WTC11 (cell line): ENCODE results near the gene SAC3D1. TPM values are rescaled to one million over a fixed set of nuclear protein-coding genes. Genes with fewer than 3 reads are reported as not detected.
A peak's percentile ranks its signal among the peaks of the same experiment; 100 is the strongest.

Source experiments
- CREB1 ChIP-seq: sonication (generic); formaldehyde crosslinking; IDR thresholded peaks from 2 replicates; pipeline ENCODE4 v1.8.0; 2023; ENCODE audit warnings: mild to moderate bottlenecking, missing genetic modification reagents
- CREM ChIP-seq: sonication (generic); formaldehyde crosslinking; IDR thresholded peaks from 2 replicates; pipeline ENCODE4 v1.8.1; 2022; ENCODE audit warnings: mild to moderate bottlenecking, missing genetic modification reagents, moderate library complexity
- FOXP1 ChIP-seq: sonication (generic); formaldehyde crosslinking; IDR thresholded peaks from 2 replicates; pipeline ENCODE4 v1.8.0; 2022; ENCODE audit warnings: missing genetic modification reagents, mild to moderate bottlenecking, moderate library complexity, borderline replicate concordance
- GRHL2 ChIP-seq: fragments of 250-450 bp; sonication (Bioruptor Pico); IDR thresholded peaks from 2 replicates; pipeline ENCODE4 v1.8.0; 2022; ENCODE audit warnings: mild to moderate bottlenecking, moderate library complexity; ENCODE audit not compliant: insufficient replicate concordance, severe bottlenecking
- GTF2I ChIP-seq: fragments of 250-450 bp; sonication (Bioruptor Pico); conservative IDR thresholded peaks from 2 replicates; pipeline ENCODE4 v1.4.0; 2021; ENCODE audit warnings: mild to moderate bottlenecking
- JAZF1 ChIP-seq: fragments of 250-450 bp; sonication (Bioruptor Pico); IDR thresholded peaks from 2 replicates; pipeline ENCODE4 v1.9.0; 2021; ENCODE audit warnings: moderate library complexity, mild to moderate bottlenecking, inconsistent platforms
- NFATC4 ChIP-seq: fragments of 250-450 bp; sonication (Bioruptor Pico); IDR thresholded peaks from 2 replicates; pipeline ENCODE4 v1.9.0; 2021; ENCODE audit warnings: mild to moderate bottlenecking
- PRRX2 ChIP-seq: fragments of 250-450 bp; sonication (Bioruptor Pico); IDR thresholded peaks from 2 replicates; pipeline ENCODE4 v1.8.0; 2021; ENCODE audit warnings: mild to moderate bottlenecking
- RORB ChIP-seq: fragments of 250-450 bp; sonication (Bioruptor Pico); IDR thresholded peaks from 2 replicates; pipeline ENCODE4 v1.9.0; 2021; ENCODE audit warnings: mild to moderate bottlenecking
- ZNF219 ChIP-seq: sonication (generic); formaldehyde crosslinking; IDR thresholded peaks from 2 replicates; pipeline ENCODE4 v1.8.0; 2023; ENCODE audit warnings: missing genetic modification reagents, mild to moderate bottlenecking, borderline replicate concordance
- ZNF263 ChIP-seq: sonication (generic); formaldehyde crosslinking; IDR thresholded peaks from 2 replicates; pipeline ENCODE4 v1.8.1; 2022; ENCODE audit warnings: low read depth, mild to moderate bottlenecking, moderate library complexity, missing genetic modification reagents
- ZNF423 ChIP-seq: fragments of 250-450 bp; sonication (Bioruptor Pico); IDR thresholded peaks from 2 replicates; pipeline ENCODE4 v2.1.2; 2022; ENCODE audit warnings: mild to moderate bottlenecking, moderate library complexity
- total RNA-seq: library from RNA; stranded (reverse); gene quantifications from 3 replicates; pipeline ENCODE4 v1.2.3, GENCODE V29; 2021
- TF ChIP-seq, protein P1 (sequence below): sonication (generic); formaldehyde crosslinking; IDR thresholded peaks from 2 replicates; pipeline ENCODE4 v1.8.1; 2022; ENCODE audit warnings: low read depth, missing genetic modification reagents, borderline replicate concordance
- TF ChIP-seq, protein P2 (sequence below): sonication (generic); formaldehyde crosslinking; IDR thresholded peaks from 2 replicates; pipeline ENCODE4 v1.8.1; 2022; ENCODE audit warnings: missing genetic modification reagents, borderline replicate concordance
- TF ChIP-seq, protein P3 (sequence below): fragments of 250-450 bp; sonication (Bioruptor Pico); IDR thresholded peaks from 2 replicates; pipeline ENCODE4 v1.9.0; 2021; ENCODE audit warnings: mild to moderate bottlenecking
- TF ChIP-seq, protein P4 (sequence below): sonication (generic); formaldehyde crosslinking; conservative IDR thresholded peaks from 2 replicates; pipeline ENCODE4 v1.8.1; 2023; ENCODE audit warnings: mild to moderate bottlenecking, low read depth, missing genetic modification reagents, moderate library complexity
- TF ChIP-seq, protein P5 (sequence below): fragments of 250-450 bp; sonication (Bioruptor Pico); IDR thresholded peaks from 2 replicates; pipeline ENCODE4 v1.9.0; 2021; ENCODE audit warnings: mild to moderate bottlenecking
- TF ChIP-seq, protein P6 (sequence below): sonication (generic); formaldehyde crosslinking; conservative IDR thresholded peaks from 2 replicates; pipeline ENCODE4 v1.8.1; 2022; ENCODE audit warnings: mild to moderate bottlenecking, missing genetic modification reagents
- TF ChIP-seq, protein P7 (sequence below): sonication (generic); formaldehyde crosslinking; IDR thresholded peaks from 2 replicates; pipeline ENCODE4 v1.8.1; 2023; ENCODE audit warnings: mild to moderate bottlenecking, missing genetic modification reagents, moderate library complexity
- TF ChIP-seq, protein P8 (sequence below): sonication (generic); formaldehyde crosslinking; IDR thresholded peaks from 2 replicates; pipeline ENCODE4 v1.8.1; 2023; ENCODE audit warnings: mild to moderate bottlenecking, missing genetic modification reagents
- TF ChIP-seq, protein P9 (sequence below): sonication (generic); formaldehyde crosslinking; IDR thresholded peaks from 2 replicates; pipeline ENCODE4 v1.8.1; 2022; ENCODE audit warnings: mild to moderate bottlenecking, moderate library complexity, missing genetic modification reagents
- TF ChIP-seq, protein P10 (sequence below): sonication (generic); formaldehyde crosslinking; IDR thresholded peaks from 2 replicates; pipeline ENCODE4 v1.8.1; 2022; ENCODE audit warnings: low read depth, mild to moderate bottlenecking, moderate library complexity, missing genetic modification reagents, borderline replicate concordance

The SAC3D1 gene
- total RNA-seq, 1 experiment from 2014 or later: 26.2 TPM

DNA sequence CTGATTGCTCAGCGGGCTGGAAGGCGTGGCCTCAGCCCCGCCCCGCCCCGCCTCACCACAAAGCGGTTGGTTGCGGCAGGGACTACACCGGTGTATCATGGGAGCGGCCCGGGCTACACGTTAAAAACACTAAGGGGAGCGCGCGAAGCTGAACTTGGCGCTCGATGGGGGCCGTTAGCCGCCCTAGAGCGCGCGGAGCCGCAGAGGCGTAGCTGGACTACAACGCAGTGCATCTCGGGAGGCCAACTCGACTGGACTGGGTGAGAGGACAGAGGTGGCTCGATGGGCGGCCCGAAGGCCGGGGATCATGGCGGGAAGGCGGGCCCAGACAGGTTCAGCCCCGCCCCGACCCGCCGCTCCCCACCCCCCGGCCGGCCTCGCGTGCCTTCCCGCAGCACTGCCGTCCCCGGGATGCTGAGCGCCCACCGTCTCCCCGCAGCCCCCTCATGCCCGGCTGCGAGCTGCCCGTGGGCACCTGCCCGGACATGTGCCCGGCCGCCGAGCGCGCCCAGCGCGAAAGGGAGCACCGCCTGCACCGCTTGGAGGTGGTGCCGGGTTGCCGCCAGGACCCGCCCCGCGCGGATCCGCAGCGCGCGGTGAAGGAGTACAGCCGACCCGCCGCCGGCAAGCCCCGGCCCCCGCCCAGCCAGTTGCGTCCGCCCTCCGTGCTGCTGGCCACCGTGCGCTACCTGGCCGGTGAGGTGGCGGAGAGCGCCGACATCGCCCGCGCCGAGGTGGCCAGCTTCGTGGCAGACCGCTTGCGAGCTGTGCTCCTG lies at the start of gene SAC3D1 (continued):
- TF ChIP-seq, protein P1, sequence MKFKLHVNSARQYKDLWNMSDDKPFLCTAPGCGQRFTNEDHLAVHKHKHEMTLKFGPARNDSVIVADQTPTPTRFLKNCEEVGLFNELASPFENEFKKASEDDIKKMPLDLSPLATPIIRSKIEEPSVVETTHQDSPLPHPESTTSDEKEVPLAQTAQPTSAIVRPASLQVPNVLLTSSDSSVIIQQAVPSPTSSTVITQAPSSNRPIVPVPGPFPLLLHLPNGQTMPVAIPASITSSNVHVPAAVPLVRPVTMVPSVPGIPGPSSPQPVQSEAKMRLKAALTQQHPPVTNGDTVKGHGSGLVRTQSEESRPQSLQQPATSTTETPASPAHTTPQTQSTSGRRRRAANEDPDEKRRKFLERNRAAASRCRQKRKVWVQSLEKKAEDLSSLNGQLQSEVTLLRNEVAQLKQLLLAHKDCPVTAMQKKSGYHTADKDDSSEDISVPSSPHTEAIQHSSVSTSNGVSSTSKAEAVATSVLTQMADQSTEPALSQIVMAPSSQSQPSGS (CRISPR knock-in tag): no peak
- TF ChIP-seq NFATC4 (no peak), GTF2I (CRISPR knock-in tag) (no peak), CREB1 (CRISPR knock-in tag) (no peak), ZNF219 (CRISPR knock-in tag) (no peak), GRHL2 (CRISPR knock-in tag) (no peak), CREM (no peak), PRRX2 (CRISPR knock-in tag) (0 out of 2 replicates have a peak, but pooled peaks have one; percentile 25), JAZF1 (CRISPR knock-in tag) (no peak), FOXP1 (peak; percentile 81), ZNF423 (CRISPR knock-in tag) (no peak), RORB (CRISPR knock-in tag) (no peak), ZNF263 (peak; percentile 76)
- TF ChIP-seq, protein P2, sequence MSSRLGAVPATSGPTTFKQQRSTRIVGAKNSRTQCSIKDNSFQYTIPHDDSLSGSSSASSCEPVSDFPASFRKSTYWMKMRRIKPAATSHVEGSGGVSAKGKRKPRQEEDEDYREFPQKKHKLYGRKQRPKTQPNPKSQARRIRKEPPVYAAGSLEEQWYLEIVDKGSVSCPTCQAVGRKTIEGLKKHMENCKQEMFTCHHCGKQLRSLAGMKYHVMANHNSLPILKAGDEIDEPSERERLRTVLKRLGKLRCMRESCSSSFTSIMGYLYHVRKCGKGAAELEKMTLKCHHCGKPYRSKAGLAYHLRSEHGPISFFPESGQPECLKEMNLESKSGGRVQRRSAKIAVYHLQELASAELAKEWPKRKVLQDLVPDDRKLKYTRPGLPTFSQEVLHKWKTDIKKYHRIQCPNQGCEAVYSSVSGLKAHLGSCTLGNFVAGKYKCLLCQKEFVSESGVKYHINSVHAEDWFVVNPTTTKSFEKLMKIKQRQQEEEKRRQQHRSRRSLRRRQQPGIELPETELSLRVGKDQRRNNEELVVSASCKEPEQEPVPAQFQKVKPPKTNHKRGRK (CRISPR knock-in tag): no peak
- TF ChIP-seq, protein P3, sequence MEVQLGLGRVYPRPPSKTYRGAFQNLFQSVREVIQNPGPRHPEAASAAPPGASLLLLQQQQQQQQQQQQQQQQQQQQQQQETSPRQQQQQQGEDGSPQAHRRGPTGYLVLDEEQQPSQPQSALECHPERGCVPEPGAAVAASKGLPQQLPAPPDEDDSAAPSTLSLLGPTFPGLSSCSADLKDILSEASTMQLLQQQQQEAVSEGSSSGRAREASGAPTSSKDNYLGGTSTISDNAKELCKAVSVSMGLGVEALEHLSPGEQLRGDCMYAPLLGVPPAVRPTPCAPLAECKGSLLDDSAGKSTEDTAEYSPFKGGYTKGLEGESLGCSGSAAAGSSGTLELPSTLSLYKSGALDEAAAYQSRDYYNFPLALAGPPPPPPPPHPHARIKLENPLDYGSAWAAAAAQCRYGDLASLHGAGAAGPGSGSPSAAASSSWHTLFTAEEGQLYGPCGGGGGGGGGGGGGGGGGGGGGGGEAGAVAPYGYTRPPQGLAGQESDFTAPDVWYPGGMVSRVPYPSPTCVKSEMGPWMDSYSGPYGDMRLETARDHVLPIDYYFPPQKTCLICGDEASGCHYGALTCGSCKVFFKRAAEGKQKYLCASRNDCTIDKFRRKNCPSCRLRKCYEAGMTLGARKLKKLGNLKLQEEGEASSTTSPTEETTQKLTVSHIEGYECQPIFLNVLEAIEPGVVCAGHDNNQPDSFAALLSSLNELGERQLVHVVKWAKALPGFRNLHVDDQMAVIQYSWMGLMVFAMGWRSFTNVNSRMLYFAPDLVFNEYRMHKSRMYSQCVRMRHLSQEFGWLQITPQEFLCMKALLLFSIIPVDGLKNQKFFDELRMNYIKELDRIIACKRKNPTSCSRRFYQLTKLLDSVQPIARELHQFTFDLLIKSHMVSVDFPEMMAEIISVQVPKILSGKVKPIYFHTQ (CRISPR knock-in tag): no peak
- TF ChIP-seq, protein P4, sequence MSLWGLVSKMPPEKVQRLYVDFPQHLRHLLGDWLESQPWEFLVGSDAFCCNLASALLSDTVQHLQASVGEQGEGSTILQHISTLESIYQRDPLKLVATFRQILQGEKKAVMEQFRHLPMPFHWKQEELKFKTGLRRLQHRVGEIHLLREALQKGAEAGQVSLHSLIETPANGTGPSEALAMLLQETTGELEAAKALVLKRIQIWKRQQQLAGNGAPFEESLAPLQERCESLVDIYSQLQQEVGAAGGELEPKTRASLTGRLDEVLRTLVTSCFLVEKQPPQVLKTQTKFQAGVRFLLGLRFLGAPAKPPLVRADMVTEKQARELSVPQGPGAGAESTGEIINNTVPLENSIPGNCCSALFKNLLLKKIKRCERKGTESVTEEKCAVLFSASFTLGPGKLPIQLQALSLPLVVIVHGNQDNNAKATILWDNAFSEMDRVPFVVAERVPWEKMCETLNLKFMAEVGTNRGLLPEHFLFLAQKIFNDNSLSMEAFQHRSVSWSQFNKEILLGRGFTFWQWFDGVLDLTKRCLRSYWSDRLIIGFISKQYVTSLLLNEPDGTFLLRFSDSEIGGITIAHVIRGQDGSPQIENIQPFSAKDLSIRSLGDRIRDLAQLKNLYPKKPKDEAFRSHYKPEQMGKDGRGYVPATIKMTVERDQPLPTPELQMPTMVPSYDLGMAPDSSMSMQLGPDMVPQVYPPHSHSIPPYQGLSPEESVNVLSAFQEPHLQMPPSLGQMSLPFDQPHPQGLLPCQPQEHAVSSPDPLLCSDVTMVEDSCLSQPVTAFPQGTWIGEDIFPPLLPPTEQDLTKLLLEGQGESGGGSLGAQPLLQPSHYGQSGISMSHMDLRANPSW (CRISPR knock-in tag): peak; percentile 93; the same call in 1 of the 2 replicates
- TF ChIP-seq, protein P5, sequence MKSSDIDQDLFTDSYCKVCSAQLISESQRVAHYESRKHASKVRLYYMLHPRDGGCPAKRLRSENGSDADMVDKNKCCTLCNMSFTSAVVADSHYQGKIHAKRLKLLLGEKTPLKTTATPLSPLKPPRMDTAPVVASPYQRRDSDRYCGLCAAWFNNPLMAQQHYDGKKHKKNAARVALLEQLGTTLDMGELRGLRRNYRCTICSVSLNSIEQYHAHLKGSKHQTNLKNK (CRISPR knock-in tag): no peak
- TF ChIP-seq, protein P6, sequence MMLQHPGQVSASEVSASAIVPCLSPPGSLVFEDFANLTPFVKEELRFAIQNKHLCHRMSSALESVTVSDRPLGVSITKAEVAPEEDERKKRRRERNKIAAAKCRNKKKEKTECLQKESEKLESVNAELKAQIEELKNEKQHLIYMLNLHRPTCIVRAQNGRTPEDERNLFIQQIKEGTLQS (CRISPR knock-in tag): no peak
- TF ChIP-seq, protein P7, sequence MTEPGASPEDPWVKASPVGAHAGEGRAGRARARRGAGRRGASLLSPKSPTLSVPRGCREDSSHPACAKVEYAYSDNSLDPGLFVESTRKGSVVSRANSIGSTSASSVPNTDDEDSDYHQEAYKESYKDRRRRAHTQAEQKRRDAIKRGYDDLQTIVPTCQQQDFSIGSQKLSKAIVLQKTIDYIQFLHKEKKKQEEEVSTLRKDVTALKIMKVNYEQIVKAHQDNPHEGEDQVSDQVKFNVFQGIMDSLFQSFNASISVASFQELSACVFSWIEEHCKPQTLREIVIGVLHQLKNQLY (CRISPR knock-in tag): no peak
- TF ChIP-seq, protein P8, sequence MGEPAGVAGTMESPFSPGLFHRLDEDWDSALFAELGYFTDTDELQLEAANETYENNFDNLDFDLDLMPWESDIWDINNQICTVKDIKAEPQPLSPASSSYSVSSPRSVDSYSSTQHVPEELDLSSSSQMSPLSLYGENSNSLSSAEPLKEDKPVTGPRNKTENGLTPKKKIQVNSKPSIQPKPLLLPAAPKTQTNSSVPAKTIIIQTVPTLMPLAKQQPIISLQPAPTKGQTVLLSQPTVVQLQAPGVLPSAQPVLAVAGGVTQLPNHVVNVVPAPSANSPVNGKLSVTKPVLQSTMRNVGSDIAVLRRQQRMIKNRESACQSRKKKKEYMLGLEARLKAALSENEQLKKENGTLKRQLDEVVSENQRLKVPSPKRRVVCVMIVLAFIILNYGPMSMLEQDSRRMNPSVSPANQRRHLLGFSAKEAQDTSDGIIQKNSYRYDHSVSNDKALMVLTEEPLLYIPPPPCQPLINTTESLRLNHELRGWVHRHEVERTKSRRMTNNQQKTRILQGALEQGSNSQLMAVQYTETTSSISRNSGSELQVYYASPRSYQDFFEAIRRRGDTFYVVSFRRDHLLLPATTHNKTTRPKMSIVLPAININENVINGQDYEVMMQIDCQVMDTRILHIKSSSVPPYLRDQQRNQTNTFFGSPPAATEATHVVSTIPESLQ (CRISPR knock-in tag): no peak
- TF ChIP-seq, protein P9, sequence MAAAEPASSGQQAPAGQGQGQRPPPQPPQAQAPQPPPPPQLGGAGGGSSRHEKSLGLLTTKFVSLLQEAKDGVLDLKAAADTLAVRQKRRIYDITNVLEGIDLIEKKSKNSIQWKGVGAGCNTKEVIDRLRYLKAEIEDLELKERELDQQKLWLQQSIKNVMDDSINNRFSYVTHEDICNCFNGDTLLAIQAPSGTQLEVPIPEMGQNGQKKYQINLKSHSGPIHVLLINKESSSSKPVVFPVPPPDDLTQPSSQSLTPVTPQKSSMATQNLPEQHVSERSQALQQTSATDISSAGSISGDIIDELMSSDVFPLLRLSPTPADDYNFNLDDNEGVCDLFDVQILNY (CRISPR knock-in tag): peak; percentile 43
- TF ChIP-seq, protein P10, sequence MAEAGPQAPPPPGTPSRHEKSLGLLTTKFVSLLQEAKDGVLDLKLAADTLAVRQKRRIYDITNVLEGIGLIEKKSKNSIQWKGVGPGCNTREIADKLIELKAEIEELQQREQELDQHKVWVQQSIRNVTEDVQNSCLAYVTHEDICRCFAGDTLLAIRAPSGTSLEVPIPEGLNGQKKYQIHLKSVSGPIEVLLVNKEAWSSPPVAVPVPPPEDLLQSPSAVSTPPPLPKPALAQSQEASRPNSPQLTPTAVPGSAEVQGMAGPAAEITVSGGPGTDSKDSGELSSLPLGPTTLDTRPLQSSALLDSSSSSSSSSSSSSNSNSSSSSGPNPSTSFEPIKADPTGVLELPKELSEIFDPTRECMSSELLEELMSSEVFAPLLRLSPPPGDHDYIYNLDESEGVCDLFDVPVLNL (CRISPR knock-in tag): 0 out of 2 replicates have a peak, but pooled peaks have one; percentile 62
